Measurements from ENCODE around the gene TP73.
"Not testable (repeated sequence)": the region's sequence is repeated elsewhere in the genome, so short reads cannot be mapped to it uniquely, and the experiment has no call there.

The TP73 gene

GRCh38 chr1:3745590-3746381, 93.5 kb downstream of the TP73 start:
- no peak for DNase-seq (ENCODE audit: extremely low read depth, low read depth)
- no peak for TF ChIP-seq CTCF (IDR thresholded peaks at IDR 0.05; ENCODE audit: low read depth, low read length)

- DNase-seq (ENCODE audit: extremely low read depth, low read depth), result no peak
- no peak for TF ChIP-seq CTCF (IDR thresholded peaks at IDR 0.05; ENCODE audit: low read depth, low read length)
Observed at GRCh38 chr1:3746389-3746829, 94.1 kb downstream of the TP73 start.

DNA sequence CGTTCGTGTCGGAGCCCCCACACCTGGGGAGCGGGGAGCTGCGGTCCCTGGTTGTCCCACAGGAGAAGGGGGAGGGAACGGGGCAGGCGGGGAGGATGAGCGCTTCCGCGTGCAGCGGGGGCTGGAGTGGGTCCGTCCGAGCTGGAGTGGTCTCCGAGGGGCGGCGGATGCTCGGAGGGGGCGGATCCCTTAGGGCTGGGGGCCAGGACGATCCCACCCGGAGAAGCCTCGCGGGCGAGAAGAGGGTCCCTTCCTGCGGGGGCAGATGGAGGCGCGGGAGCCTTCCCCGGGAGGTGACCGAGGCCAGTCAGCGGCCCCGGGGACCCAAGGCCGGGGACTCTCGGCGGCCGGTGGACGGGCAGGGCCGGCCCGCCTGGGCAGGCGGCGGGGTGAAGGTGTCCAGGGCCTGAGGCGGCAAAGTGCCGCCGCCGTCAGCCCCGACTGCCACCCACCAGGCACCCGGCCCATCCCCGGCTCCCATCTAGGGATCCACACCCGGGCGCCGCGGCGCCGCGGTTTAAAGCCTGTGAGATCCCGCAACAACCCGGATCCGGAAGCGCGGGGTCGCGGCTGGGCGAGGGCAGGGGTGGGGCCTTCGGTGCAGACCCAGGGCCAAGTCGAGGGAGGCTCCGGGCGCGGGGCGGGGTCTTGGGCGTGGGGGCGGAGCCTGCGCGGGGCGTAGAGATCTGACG, 94.7 kb downstream of the TP73 start:
- peak; percentile 46 for DNase-seq (ENCODE audit: extremely low read depth, low read depth)
- TF ChIP-seq CTCF (IDR thresholded peaks at IDR 0.05; ENCODE audit: low read depth, low read length), result no peak

DNA sequence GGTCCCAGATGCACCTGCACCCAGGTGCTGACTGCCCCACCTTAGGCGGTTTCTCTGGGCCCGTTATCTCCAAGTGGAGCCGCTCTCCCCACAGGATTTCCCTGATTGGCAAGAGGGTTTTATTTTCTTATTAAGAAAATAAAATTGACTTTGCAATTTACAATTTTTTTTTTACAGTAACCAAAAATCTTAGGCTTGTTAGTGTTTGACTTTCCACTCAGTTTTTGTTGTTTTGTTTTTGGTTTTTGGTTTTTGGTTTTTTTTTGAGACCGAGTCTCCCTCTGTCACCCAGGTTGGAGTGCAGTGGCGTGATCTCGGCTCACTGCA, 95.2 kb downstream of the TP73 start:
- DNase-seq (ENCODE audit: extremely low read depth, low read depth), result no peak

GRCh38 chr1:3747903-3748302, 95.6 kb downstream of the TP73 start:
- no peak for DNase-seq (ENCODE audit: extremely low read depth, low read depth)
- TF ChIP-seq CTCF (IDR thresholded peaks at IDR 0.05; ENCODE audit: low read depth, low read length), result no peak

More for the DNA sequence above, 95.2 kb downstream of the TP73 start:
- no peak for TF ChIP-seq CTCF (IDR thresholded peaks at IDR 0.05; ENCODE audit: low read depth, low read length)

GRCh38 chr1:3748316-3748900, 96.1 kb downstream of the TP73 start:
- DNase-seq (ENCODE audit: extremely low read depth, low read depth), result not testable (repeated sequence)

- TF ChIP-seq CTCF (IDR thresholded peaks at IDR 0.05; ENCODE audit: low read depth, low read length), result no peak
Observed at GRCh38 chr1:3749512-3749911, 97.2 kb downstream of the TP73 start.

More at GRCh38 chr1:3749512-3749911, 97.2 kb downstream of the TP73 start:
- DNase-seq (ENCODE audit: extremely low read depth, low read depth), result no peak
